Stimulated activated CD4-positive, alpha-beta T cell treated with anti-CD3 and anti-CD28 coated beads, Interleukin-4, amount 100 ng/mL, for 4 hours (primary cell): Measurements from ENCODE around the gene RNASE4.
A peak's percentile ranks its signal among the peaks of the same experiment; 100 is the strongest.
"Not testable (repeated sequence)": the region's sequence is repeated elsewhere in the genome, so short reads cannot be mapped to it uniquely, and the experiment has no call there.

Source experiments
- DNase-seq, 2 experiments: peaks; one replicate each; pipeline ENCODE4 v3.0.0-alpha.2; 2020

RNASE4 gene, protein sequence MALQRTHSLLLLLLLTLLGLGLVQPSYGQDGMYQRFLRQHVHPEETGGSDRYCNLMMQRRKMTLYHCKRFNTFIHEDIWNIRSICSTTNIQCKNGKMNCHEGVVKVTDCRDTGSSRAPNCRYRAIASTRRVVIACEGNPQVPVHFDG

GRCh38 chr14:20683891-20684661 is at the start of gene RNASE4:
Gene RNASE4, plus strand, starts transcription at chr14:20684560. Its CDS starts 14,812 bp downstream, at chr14:20699372.
- DNase-seq = peak; percentile 77 to 78

GRCh38 chr14:20641591-20641990 is 42.8 kb upstream of the RNASE4 start, which contains the start of gene OR6S1:
Gene OR6S1, minus strand, starts transcription at chr14:20641691. Its CDS starts 0 bp downstream, at chr14:20641691.
- DNase-seq = no peak

DNA sequence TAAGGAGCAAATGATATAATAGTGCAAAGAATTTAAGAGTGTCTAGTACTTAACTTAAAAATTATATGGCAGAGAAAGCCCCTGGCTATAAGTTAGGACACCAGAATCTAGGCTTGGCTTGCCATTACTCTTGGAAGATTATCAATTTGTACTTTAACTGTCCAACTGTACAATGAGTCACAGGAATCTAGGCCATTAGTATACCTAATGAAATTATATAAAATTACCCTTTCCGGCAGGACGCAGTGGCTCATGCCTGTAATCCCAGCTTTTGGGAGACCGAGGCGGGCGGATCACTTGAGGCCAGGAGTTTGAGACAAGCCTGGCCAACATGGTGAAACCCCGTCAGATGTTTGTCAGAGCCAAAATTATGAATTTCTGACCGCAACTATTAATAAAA is 42.2 kb upstream of the RNASE4 start:
- no peak for DNase-seq

DNA sequence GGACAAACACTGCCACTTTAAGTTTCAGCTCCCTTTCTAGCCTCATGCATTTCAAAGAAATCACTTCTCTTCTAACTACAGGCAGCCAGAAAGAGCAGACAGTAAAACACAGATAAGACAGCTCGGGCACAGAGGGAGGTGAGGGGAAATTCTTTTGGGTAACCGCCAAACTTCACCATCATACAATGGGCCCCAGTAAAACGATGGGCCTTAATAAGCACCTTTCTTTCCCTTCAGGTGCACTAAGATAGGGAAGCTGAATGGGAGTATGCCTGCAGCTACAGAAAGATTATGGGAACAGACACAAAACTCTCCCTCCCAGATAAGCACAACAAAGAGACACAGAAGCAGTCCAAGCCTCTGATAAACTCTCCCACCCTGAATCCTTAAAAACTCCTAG is 41.6 kb upstream of the RNASE4 start:
- DNase-seq = not testable (repeated sequence)

- no peak for DNase-seq
Observed at GRCh38 chr14:20644520-20644919, 39.8 kb upstream of the RNASE4 start.

- no peak for DNase-seq
Observed at GRCh38 chr14:20645481-20645880, 38.9 kb upstream of the RNASE4 start.

- peak; percentile 8 to 53 for DNase-seq
Observed at GRCh38 chr14:20652996-20653975, 31.1 kb upstream of the RNASE4 start.

GRCh38 chr14:20655851-20656250 is 28.5 kb upstream of the RNASE4 start:
- DNase-seq = no peak

- no peak for DNase-seq
Observed at GRCh38 chr14:20656274-20656673, 28.1 kb upstream of the RNASE4 start.

GRCh38 chr14:20657216-20658211 is 26.8 kb upstream of the RNASE4 start:
- peak in 1 of 2 experiments; percentile 25 for DNase-seq

DNA sequence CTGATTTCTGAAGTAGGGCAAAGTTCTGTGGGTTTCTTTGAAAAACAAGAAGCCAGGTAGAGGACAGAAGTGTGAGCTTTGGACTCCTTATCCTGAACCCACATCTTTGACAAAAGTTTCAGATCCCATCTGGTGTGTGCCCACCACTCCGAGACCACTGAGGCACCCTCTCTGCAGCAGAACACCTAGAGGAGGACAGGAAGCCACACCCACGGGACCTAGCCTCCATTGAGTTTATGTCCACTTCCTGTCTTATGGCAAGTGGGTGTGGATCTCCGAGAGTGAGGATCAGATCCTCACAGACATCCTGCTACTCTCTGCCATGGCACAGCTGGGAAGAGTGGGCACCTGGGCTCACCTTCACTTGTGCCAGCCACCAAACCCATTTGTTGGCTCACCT is 26.1 kb upstream of the RNASE4 start:
- DNase-seq = no peak

DNA sequence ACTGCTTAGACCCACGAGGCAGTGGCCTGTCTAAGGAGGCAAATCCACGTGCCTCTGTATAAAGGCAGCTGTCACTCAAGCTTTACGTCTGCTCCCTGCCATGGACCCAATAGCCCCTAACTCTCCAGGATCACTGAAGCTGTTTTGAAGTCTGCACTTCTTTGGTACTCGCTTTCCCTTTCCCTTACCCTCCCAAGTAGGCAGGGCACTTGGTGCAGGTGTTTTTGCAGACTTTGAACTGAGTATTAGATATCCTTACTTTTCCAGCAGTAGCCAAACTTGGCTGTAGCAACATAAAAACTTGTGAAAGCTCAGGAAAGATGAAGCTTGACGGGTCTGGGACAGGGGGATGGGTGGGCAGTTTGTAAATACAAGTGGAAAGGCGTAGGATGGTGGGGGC is 25.0 kb upstream of the RNASE4 start:
- DNase-seq = no peak

- no peak for DNase-seq
Observed at GRCh38 chr14:20659813-20660395, 24.5 kb upstream of the RNASE4 start.

GRCh38 chr14:20661197-20661596 is 23.2 kb upstream of the RNASE4 start:
- DNase-seq = no peak

GRCh38 chr14:20662968-20663732 is 21.2 kb upstream of the RNASE4 start:
- DNase-seq = peak; percentile 69 to 71

DNA sequence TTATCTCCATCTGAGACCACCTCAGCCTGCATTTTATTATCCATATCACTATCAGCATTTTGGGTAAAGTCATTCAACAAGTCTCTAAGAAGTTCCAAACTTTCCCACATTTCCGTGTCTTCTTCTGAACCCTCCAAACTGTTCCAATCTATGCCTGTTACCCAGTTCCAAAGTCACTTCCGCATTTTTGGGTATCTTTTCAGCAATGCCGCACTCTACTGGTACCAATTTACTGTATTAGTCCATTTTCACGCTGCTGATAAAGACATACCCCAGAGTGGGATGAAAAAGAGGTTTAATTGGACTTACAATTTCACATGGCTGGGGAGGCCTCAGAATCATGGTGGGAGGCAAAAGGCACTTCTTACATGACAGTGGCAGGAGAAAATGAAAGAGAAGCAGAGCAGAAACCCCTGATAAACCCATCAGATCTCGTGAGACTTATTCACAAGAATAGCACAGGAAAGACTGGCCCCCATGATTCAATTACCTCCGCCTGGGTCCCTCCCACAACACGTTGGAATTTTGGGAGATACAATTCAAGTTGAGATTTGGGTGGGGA is 17.9 kb upstream of the RNASE4 start:
- DNase-seq = not testable (repeated sequence)

DNA sequence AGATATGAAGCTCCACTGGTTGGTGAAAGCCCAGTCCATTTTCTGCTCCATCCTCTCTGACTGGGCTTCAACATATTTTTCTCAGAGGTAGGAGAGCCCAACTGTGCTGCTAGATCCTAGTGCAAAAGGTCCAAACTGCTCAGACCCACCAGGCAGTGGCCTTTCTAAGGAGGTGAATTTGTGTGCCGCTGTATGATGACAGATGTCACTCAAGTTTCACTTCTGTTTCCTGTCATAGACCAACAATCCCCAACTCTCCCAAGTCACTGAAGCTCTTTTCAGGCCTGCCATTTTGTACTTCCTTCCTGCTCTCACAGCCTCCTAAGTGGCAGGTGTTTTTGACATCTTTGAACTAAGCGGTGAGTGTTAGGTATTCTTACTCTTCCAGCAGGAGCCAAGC is 16.4 kb upstream of the RNASE4 start:
- DNase-seq = no peak

- no peak for DNase-seq
Observed at GRCh38 chr14:20668969-20669368, 15.4 kb upstream of the RNASE4 start.

DNA sequence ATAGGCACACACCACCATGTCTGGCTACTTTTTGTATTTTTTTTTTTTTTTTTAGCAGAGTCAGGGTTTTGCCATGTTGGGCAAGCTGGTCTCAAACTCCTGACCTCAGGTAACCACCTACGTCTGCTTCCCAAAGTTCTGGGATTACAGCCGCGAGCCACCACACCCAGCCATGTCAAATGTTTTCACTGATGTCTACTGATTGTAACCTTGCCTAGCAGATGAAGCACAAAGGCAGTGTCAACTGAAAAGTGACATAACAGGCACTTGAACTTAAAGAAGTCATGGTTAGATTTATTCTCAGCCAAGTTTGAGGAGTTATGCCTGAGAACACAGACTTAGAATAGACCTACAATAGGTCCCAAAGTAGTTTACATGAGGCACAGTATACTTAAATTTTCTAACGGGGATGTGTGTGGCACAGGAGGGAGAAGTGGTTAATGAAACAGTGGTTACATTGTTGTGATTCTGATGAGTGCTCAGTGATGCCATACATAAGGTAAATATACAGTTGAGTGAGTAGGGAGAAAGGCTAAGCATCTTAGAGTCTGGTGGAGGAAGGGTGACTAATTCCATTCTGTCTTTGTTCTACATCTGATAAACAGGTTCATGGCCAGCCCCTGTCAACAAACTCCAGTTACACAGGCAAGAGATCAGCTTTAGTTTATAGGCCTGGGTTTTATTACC is 12.6 kb upstream of the RNASE4 start:
- DNase-seq = no peak

DNA sequence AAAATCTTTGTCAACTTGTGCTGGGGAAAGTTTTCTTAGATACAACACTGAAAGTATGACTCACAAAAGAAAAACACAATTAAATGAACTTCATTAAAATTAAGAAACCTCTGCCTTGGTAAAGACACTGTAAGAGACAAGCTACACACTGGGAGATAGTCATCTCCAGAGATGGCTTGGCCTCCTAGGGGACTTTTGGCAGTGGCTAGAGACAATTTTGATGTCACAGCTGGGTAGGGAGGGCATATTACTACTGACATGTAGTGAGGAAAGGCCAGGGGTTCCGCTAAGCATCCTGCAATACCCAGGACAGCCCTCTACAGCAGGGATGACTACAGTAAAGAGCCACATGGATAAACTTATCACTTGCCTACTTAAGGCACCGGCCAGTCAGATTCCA is 8.7 kb upstream of the RNASE4 start:
- DNase-seq = no peak
